ENCODE results near the gene MYBPC1.
A peak's percentile ranks its signal among the peaks of the same experiment; 100 is the strongest.

The MYBPC1 gene

GRCh38 chr12:101598483-101598882 is 3.7 kb downstream of the MYBPC1 start:
- H3K27ac ChIP-seq, result no peak overlapping the region
- no peak for TF ChIP-seq ZFX (IDR thresholded peaks at IDR 0.05; ENCODE audit: borderline replicate concordance)
- TF ChIP-seq, protein P1, sequence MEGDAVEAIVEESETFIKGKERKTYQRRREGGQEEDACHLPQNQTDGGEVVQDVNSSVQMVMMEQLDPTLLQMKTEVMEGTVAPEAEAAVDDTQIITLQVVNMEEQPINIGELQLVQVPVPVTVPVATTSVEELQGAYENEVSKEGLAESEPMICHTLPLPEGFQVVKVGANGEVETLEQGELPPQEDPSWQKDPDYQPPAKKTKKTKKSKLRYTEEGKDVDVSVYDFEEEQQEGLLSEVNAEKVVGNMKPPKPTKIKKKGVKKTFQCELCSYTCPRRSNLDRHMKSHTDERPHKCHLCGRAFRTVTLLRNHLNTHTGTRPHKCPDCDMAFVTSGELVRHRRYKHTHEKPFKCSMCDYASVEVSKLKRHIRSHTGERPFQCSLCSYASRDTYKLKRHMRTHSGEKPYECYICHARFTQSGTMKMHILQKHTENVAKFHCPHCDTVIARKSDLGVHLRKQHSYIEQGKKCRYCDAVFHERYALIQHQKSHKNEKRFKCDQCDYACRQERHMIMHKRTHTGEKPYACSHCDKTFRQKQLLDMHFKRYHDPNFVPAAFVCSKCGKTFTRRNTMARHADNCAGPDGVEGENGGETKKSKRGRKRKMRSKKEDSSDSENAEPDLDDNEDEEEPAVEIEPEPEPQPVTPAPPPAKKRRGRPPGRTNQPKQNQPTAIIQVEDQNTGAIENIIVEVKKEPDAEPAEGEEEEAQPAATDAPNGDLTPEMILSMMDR (IDR thresholded peaks at IDR 0.05), result no peak

GRCh38 chr12:101599311-101599710 is 4.5 kb downstream of the MYBPC1 start:
- no peak for TF ChIP-seq ZFX (IDR thresholded peaks at IDR 0.05; ENCODE audit: borderline replicate concordance)
- TF ChIP-seq, protein P1 (IDR thresholded peaks at IDR 0.05), result no peak
- H3K27ac ChIP-seq, result peak overlapping the region; percentile 22; the same call in 1 of the 2 replicates

- TF ChIP-seq, protein P1 (IDR thresholded peaks at IDR 0.05), result no peak
- no peak for TF ChIP-seq ZFX (IDR thresholded peaks at IDR 0.05; ENCODE audit: borderline replicate concordance)
- H3K27ac ChIP-seq, result peak overlapping the region; percentile 22; the same call in 1 of the 2 replicates
Measured at GRCh38 chr12:101599771-101600484, 5.2 kb downstream of the MYBPC1 start.

DNA sequence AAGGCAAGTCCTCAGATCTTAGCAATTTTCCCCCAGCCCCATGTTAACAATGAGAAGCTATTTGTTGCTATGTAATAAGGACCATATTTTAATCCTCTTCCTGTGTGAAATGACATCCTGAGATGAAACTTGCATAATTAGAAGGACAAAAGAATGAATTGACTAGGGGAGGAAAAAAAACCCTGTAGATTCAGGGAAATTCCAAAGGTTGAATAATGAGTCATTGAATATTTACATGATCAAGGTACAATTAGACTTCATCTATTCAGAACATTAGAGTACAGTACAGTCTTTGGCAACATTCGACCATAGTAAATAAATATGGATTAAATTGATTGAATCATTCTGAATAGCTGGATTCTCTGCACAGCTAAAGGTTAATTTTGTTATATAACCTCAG is 9.4 kb downstream of the MYBPC1 start:
- TF ChIP-seq, protein P1 (IDR thresholded peaks at IDR 0.05), result no peak
- TF ChIP-seq ZFX (IDR thresholded peaks at IDR 0.05; ENCODE audit: borderline replicate concordance), result no peak

GRCh38 chr12:101607894-101608293 is 13.1 kb downstream of the MYBPC1 start:
- no peak for TF ChIP-seq ZFX (IDR thresholded peaks at IDR 0.05; ENCODE audit: borderline replicate concordance)
- TF ChIP-seq, protein P1 (IDR thresholded peaks at IDR 0.05), result no peak
- H3K27ac ChIP-seq, result peak overlapping the region; percentile 92

More for the DNA sequence above, 9.4 kb downstream of the MYBPC1 start:
- peak overlapping the region; percentile 92 for H3K27ac ChIP-seq

- TF ChIP-seq ZFX (IDR thresholded peaks at IDR 0.05; ENCODE audit: borderline replicate concordance), result no peak
- TF ChIP-seq, protein P1 (IDR thresholded peaks at IDR 0.05), result no peak
- H3K27ac ChIP-seq, result peak overlapping the region; percentile 92
Measured at GRCh38 chr12:101608301-101609133, 13.7 kb downstream of the MYBPC1 start.

- peak overlapping the region; percentile 92 for H3K27ac ChIP-seq
- TF ChIP-seq ZFX (IDR thresholded peaks at IDR 0.05; ENCODE audit: borderline replicate concordance), result no peak
- TF ChIP-seq, protein P1 (IDR thresholded peaks at IDR 0.05), result no peak
Measured at GRCh38 chr12:101609198-101609597, 14.4 kb downstream of the MYBPC1 start.
